GM19328 (cell line): Measurements from ENCODE around the gene ABTB1.
"Not testable (repeated sequence)": the region's sequence is repeated elsewhere in the genome, so short reads cannot be mapped to it uniquely, and the experiment has no call there.

Experiments
- ATAC-seq: cut with Tn5 transposase; IDR thresholded peaks from one replicate; pipeline ENCODE4 v1.9.1; 2021; ENCODE audit warnings: mild to moderate bottlenecking, moderate library complexity; ENCODE audit not compliant: unreplicated experiment

Gene ABTB1

GRCh38 chr3:127701280-127701911 lies 28.6 kb downstream of the ABTB1 start:
- ATAC-seq, result no peak

- ATAC-seq, result no peak
These were observed 29.4 kb downstream of the ABTB1 start for GRCh38 chr3:127702151-127702578.

DNA sequence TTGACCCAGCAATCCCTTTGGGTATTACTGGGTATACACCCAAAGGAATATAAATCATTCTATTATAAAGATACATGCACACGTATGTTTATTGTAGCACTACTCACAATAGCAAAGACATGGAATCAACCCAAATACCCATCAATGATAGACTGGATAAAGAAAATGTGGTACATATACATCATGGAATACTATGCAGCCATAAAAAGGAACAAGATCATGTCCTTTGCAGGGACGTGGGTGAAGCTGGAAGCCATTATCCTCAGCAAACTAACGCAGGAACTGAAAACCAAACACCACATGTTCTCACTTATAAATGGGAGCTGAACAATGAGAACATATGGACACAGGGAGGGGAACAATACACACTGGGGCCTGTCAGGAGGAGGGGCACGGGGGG lies 32.1 kb downstream of the ABTB1 start:
- not testable (repeated sequence) for ATAC-seq

- ATAC-seq, result no peak
These were observed 33.6 kb downstream of the ABTB1 start for GRCh38 chr3:127706312-127706711.

DNA sequence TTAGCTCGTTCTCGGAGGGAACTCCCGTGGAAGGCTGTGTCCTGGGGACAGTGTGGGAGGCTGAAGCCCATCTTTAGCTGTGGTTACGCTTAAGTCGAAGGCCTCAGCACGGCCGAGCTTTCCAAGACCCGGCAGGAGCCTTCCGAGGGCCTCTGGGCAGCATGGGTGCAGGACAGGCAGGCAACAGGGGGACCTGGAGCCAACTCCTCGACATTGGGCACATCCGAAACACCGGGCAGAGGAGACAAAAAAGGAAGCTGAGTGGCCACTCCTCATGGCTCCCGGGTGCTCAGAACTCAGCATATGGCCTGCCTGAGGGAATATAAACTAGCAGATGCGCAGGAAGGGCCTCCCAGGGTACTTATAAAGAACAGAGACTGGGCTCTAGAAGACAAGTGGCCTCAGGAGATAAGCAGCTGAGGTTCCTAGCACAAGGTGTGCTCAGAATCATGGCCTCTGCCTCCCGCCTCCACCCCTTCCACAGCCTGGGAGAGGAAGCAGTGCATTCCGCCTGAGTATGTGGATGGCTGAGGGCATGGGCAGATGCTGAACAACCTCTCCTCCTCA lies 34.1 kb downstream of the ABTB1 start:
- no peak for ATAC-seq

DNA sequence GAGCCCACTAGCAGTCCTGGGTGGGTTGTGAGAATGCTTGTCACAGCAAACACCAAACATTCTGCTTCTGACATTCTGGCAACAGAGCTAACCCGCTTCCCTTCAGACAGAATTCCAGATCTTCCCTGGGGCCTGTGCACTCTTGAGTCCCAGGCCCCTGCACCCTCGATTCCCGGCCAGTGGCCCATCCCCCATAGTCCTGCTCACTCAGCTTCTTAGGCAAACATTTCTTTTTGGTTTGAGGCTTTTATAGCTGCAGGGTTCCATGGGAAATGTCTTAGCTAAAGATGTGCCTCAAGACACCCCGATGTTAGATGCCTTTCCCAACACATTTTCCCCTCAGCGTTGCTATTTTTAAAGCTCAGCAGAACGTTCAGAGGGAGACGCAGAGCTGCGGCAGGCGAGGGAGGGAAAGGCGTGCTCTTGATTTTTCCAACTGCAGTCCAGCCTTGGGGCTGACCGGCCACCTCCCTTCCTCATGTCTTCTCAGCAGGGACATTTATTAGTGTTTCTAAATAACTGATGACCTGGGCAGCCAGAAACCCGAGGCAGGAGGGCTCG lies 35.2 kb downstream of the ABTB1 start:
- no peak for ATAC-seq

- ATAC-seq, result no peak
These were observed 36.1 kb downstream of the ABTB1 start for GRCh38 chr3:127708837-127709236.

GRCh38 chr3:127709320-127710060 lies 36.7 kb downstream of the ABTB1 start:
- no peak for ATAC-seq

DNA sequence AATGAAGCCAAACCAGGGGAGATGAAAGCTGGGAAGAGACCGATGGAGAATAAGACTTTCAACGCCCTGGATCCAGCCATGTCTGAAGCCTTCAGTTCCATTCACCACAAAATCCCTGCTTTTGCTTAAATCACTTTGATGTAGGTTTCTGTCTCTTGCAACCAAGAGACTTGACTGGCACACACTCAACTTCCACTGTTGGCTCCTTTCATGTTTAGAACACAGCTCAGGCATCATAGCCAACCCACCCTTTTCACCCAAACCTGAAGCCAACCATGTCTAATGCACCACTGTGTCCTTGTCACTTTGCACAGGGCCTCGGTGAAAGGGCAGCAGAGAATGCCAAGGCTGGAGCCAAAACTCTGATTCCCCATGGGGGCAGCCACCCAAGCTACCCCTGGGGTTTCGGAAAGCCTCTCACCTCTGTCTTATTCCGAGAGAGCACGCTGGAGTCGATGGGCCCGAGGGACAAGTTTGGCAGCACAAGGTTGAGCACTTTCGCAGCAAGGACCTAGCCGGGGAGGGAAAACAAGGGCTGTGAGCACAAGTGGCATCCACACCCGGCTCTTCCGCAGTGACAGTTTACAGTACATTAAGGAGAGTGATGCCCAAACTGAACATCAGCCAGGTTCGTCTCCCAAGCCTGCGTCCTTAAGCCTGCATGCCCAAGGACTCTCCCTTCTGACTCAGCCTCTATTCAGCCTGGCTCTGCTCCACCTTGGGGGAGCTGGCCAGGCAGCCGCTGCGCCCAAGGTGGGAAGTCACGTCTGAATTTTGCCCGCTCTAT lies 37.6 kb downstream of the ABTB1 start:
- no peak for ATAC-seq

- ATAC-seq, result no peak
These were observed 38.4 kb downstream of the ABTB1 start for GRCh38 chr3:127711021-127711695.

GRCh38 chr3:127711896-127712295 lies 39.1 kb downstream of the ABTB1 start:
- no peak for ATAC-seq

DNA sequence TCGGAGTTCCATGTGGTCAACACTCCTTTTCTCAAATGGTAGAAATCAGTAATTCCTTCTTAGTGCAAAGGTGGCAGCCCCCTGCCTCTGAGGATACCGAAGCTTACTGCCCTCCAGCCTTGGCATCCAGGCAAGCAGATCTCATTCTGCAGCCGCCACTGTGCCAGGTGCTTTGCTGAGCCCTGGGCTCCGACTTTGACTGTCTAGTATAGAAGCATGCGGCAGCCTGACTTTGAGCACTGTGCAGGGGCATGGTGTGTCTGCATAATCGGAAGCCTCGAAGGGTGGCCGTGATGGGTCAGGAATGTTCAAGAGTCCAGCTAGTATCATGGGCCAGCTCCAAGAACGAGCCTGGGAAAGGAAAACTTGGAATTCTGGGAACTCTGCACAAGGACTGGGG lies 39.7 kb downstream of the ABTB1 start:
- no peak for ATAC-seq

DNA sequence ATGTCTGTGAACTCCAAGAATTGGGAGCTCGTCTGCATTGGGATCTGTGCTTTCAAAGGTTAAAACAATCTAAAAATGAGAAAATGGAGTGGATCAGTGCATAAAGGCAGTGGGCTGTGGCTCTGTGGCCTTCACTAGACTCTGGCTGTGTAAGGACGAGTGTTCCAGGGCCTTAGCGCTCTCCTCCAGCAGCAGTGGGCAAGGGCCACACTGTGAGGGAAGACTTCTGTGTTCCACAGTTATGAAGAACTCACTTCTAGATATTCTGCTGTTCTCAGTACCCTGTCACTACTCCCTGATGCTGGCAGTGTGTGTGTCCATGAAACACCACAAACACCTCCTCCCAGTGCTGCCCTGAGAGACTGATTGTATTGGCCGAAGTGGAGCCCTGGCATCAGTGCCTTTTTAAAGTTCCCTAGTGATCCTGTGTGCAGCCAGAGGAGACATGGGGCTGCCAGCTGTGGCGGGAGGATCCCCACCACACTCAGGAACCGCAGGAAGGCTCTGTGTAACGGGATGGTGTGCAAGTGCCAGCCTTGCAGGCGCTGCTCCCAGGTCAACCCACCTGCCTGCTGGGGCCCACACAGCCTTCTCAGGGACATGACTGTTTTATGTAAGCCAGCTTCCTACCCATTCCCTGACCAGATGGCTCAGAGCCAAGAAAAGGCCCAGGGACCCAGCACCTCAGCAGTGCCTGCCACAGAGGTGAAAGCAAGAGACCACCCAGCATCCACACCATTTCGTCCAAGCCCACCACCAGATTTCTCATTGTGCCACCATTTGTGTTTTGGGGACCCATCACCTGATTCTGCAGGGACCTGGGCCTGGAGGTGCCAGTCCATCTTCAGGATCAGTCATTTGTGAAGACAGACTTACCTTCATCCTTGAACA lies 40.4 kb downstream of the ABTB1 start:
- no peak for ATAC-seq

DNA sequence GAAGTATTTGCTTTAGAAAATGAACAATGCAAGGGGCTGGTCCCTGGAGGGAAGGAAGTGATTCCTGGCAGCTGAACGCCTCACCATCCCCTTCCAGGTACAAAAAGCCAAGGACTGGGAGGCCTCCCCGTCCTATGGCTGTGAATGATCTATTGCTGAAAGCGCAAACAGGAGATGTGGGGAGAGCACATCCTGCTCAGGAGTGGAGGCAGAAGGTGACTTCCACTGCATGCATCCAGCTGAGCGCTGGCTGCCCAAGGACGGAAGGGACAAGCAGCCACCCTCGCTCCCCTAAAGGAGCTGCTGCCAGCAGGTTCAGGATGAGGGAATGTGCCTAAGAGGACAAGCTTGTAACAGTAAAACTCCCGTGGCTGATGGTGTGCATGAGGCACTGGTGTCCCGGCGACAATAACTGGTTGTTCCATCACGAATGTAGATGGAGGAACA lies 41.4 kb downstream of the ABTB1 start:
- no peak for ATAC-seq

GRCh38 chr3:127714866-127715265 lies 42.1 kb downstream of the ABTB1 start:
- ATAC-seq, result no peak

- no peak for ATAC-seq
These were observed 42.8 kb downstream of the ABTB1 start for GRCh38 chr3:127715532-127715931.

GRCh38 chr3:127716384-127716783 lies 43.6 kb downstream of the ABTB1 start:
- ATAC-seq, result no peak

- no peak for ATAC-seq
These were observed 44.8 kb downstream of the ABTB1 start for GRCh38 chr3:127717357-127718244.
